Smooth muscle cell of bladder (primary cell): ENCODE measurements around the gene UBFD1. TPM values are rescaled to one million over a fixed set of nuclear protein-coding genes. Genes with fewer than 3 reads are reported as not detected.

Experiments
- total RNA-seq: library from RNA; depleted of rRNA; stranded (reverse); fragments of >200 nt; gene quantifications from 2 replicates; pipeline ENCODE4 v1.2.3, GENCODE V29; 2014

Gene UBFD1
- total RNA-seq = 54.0 and 69.2 TPM in 2 replicates

GRCh38 chr16:23556881-23557778 is at the start of gene UBFD1, which contains the start of gene EARS2:
Gene UBFD1, plus strand, starts transcription at chr16:23557727. Its CDS starts 16 bp downstream, at chr16:23557743.
Gene EARS2, minus strand, starts transcription at chr16:23557350. Its CDS starts 7 bp downstream, at chr16:23557343.

GRCh38 chr16:23510164-23510914 is 47.2 kb upstream of the UBFD1 start, which contains the start of gene GGA2:
Gene GGA2, minus strand, starts transcription at chr16:23510494. Its CDS starts 83 bp downstream, at chr16:23510411.

GRCh38 chr16:23595951-23596720 is 38.6 kb downstream of the UBFD1 start, which contains the start of gene NDUFAB1:
Gene NDUFAB1, minus strand, starts transcription at chr16:23596316. Its CDS starts 26 bp downstream, at chr16:23596290.

Other genes with a start within 250 kb of the UBFD1 start
- 16.1 and 17.7 TPM in 2 replicates for gene COG7, start 104.5 kb upstream of the UBFD1 start, total RNA-seq
- gene GGA2, start 47.2 kb upstream of the UBFD1 start, total RNA-seq = 15.9 and 26.3 TPM in 2 replicates
- gene EARS2, start 377 bp upstream of the UBFD1 start, total RNA-seq = 25.5 and 33.0 TPM in 2 replicates
- gene NDUFAB1, start 38.6 kb downstream of the UBFD1 start, total RNA-seq = 48.1 and 57.0 TPM in 2 replicates
- gene PALB2, start 83.6 kb downstream of the UBFD1 start, total RNA-seq = 5.4 and 7.3 TPM in 2 replicates
- 44.5 and 54.4 TPM in 2 replicates for gene DCTN5, start 83.7 kb downstream of the UBFD1 start, total RNA-seq
- 2.2 and 2.4 TPM in 2 replicates for gene PLK1, start 121.2 kb downstream of the UBFD1 start, total RNA-seq
- 0.14 TPM in 1 of 2 replicates, not detected in the other for gene ERN2, start 155.5 kb downstream of the UBFD1 start, total RNA-seq
- not detected in 2 replicates for gene CHP2, start 197.3 kb downstream of the UBFD1 start, total RNA-seq